GM23338 (cell line): ENCODE results near the gene GNPTAB. TPM values are rescaled to one million over a fixed set of nuclear protein-coding genes. Genes with fewer than 3 reads are reported as not detected.

ENCODE experiments used
- ATAC-seq: fragments of 200-7000 bp; cut with Tn5 transposase; 3 replicates; pipeline ENCODE4 v1.9.1; 2020
- DNase-seq: peaks from one replicate; pipeline ENCODE4 v3.0.0-alpha.2; 2015; ENCODE audit warnings: low spot score
- H2AFZ ChIP-seq: fragments of 200-600 bp; sonication (generic); 2 replicates; pipeline ENCODE4 v1.8.0; 2016; ENCODE audit warnings: antibody characterized with exemption, mild to moderate bottlenecking, moderate library complexity
- H3F3A ChIP-seq: fragments of 200-600 bp; sonication (generic); replicated peaks from 2 replicates; pipeline ENCODE4 v1.8.0; 2017; ENCODE audit warnings: antibody characterized with exemption, mixed run types, low read depth
- H3K27ac ChIP-seq: fragments of 200-600 bp; sonication (generic); 2 replicates; pipeline ENCODE4 v1.6.1; 2016; ENCODE audit warnings: low read depth
- H3K27me3 ChIP-seq: fragments of 200-600 bp; sonication (generic); 2 replicates; pipeline ENCODE4 v1.8.0; 2016; ENCODE audit warnings: mild to moderate bottlenecking, mixed run types, moderate library complexity; ENCODE audit not compliant: insufficient read depth
- H3K36me3 ChIP-seq: fragments of 200-600 bp; sonication (generic); 2 replicates; pipeline ENCODE4 v1.8.0; 2016; ENCODE audit warnings: mild to moderate bottlenecking; ENCODE audit not compliant: insufficient read depth
- H3K4me1 ChIP-seq: fragments of 200-600 bp; sonication (generic); 2 replicates; pipeline ENCODE4 v1.8.0; 2016; ENCODE audit warnings: mild to moderate bottlenecking, moderate library complexity; ENCODE audit not compliant: insufficient read depth
- H3K4me2 ChIP-seq: fragments of 200-600 bp; sonication (generic); 2 replicates; pipeline ENCODE4 v1.7.1; 2017; ENCODE audit warnings: mixed run types
- H3K4me3 ChIP-seq: fragments of 200-600 bp; sonication (generic); 2 replicates; pipeline ENCODE4 v1.6.1; 2016; ENCODE audit warnings: mixed run types
- H3K79me2 ChIP-seq: fragments of 200-600 bp; sonication (generic); replicated peaks from 2 replicates; pipeline ENCODE4 v1.8.0; 2017; ENCODE audit warnings: mild to moderate bottlenecking; ENCODE audit not compliant: insufficient read depth
- H3K9me2 ChIP-seq: fragments of 200-600 bp; sonication (generic); 2 replicates; pipeline ENCODE4 v1.8.0; 2017; ENCODE audit not compliant: insufficient read depth
- H4K20me1 ChIP-seq: fragments of 200-600 bp; sonication (generic); replicated peaks from 2 replicates; pipeline ENCODE4 v1.8.0; 2017; ENCODE audit warnings: mild to moderate bottlenecking; ENCODE audit not compliant: insufficient read depth
- H3K27ac Mint-ChIP-seq: 2 replicates; pipeline ENCODE4 v1.8.0; 2020; ENCODE audit warnings: inconsistent platforms, mild to moderate bottlenecking, moderate library complexity, mixed read lengths
- H3K27me3 Mint-ChIP-seq: 3 replicates; pipeline ENCODE4 v1.8.0; 2022; ENCODE audit warnings: low read depth, mild to moderate bottlenecking, moderate library complexity, mixed read lengths, inconsistent platforms; ENCODE audit not compliant: insufficient read depth, poor library complexity
- H3K36me3 Mint-ChIP-seq: 3 replicates; pipeline ENCODE4 v1.8.0; 2021; ENCODE audit warnings: low read depth, mild to moderate bottlenecking, inconsistent platforms, moderate library complexity, mixed read lengths
- H3K4me1 Mint-ChIP-seq: 3 replicates; pipeline ENCODE4 v1.8.0; 2020; ENCODE audit warnings: mild to moderate bottlenecking, inconsistent platforms, mixed read lengths
- H3K4me3 Mint-ChIP-seq: 3 replicates; pipeline ENCODE4 v1.8.0; 2021; ENCODE audit warnings: moderate library complexity, mild to moderate bottlenecking, inconsistent platforms, mixed read lengths
- H3K9me3 Mint-ChIP-seq: 3 replicates; pipeline ENCODE4 v1.8.0; 2020; ENCODE audit warnings: moderate library complexity, mild to moderate bottlenecking, inconsistent platforms, mixed read lengths
- CREB1 ChIP-seq: fragments of 250-450 bp; sonication (Bioruptor Pico); IDR thresholded peaks from 2 replicates; pipeline ENCODE4 v1.5.0; 2020; ENCODE audit warnings: low read depth, mild to moderate bottlenecking, moderate library complexity
- ETS1 ChIP-seq: IDR thresholded peaks from 2 replicates; pipeline ENCODE4 v1.6.1; 2016; ENCODE audit warnings: antibody characterized with exemption
- EZH2 ChIP-seq: fragments of 200-600 bp; sonication (generic); IDR thresholded peaks from one replicate; pipeline ENCODE4 v1.8.0; 2017; ENCODE audit warnings: antibody characterized with exemption, mild to moderate bottlenecking, low read depth; ENCODE audit not compliant: unreplicated experiment
- EZH2phosphoT487 ChIP-seq: fragments of 200-600 bp; sonication (generic); IDR thresholded peaks from one replicate; pipeline ENCODE4 v1.8.1; 2018; ENCODE audit warnings: antibody characterized with exemption; ENCODE audit not compliant: unreplicated experiment
- JUNB ChIP-seq: IDR thresholded peaks from one replicate; pipeline ENCODE4 v1.6.1; 2016; ENCODE audit warnings: antibody characterized with exemption; ENCODE audit not compliant: unreplicated experiment
- NANOG ChIP-seq: IDR thresholded peaks from 2 replicates; pipeline ENCODE4 v1.6.1; 2016; ENCODE audit warnings: antibody characterized with exemption, borderline replicate concordance
- POLR2AphosphoS5 ChIP-seq: IDR thresholded peaks from 2 replicates; pipeline ENCODE4 v1.6.1; 2016; ENCODE audit warnings: antibody characterized with exemption, low read depth
- STAT1 ChIP-seq: IDR thresholded peaks from one replicate; pipeline ENCODE4 v1.6.1; 2016; ENCODE audit warnings: antibody characterized with exemption; ENCODE audit not compliant: unreplicated experiment
- ZNF114 ChIP-seq: fragments of 250-450 bp; sonication (Bioruptor Pico); IDR thresholded peaks from 2 replicates; pipeline ENCODE4 v1.5.0; 2020; ENCODE audit warnings: mild to moderate bottlenecking, moderate library complexity
- ZNF331 ChIP-seq: fragments of 250-450 bp; sonication (Bioruptor Pico); IDR thresholded peaks from 2 replicates; pipeline ENCODE4 v1.5.0; 2020; ENCODE audit warnings: low read depth, mild to moderate bottlenecking, moderate library complexity
- ZNF462 ChIP-seq: fragments of 250-450 bp; sonication (Bioruptor Pico); IDR thresholded peaks from 2 replicates; pipeline ENCODE4 v1.5.0; 2020; ENCODE audit warnings: mild to moderate bottlenecking, moderate library complexity
- polyA plus RNA-seq: library from polyadenylated mRNA; unstranded; fragments of >200 nt; fragmentation: Nextera tagmentation; extraction: Ambion mirVana; gene quantifications from 2 replicates; pipeline ENCODE4 v1.2.1, GENCODE V29; 2016
- total RNA-seq: library from RNA; depleted of rRNA; stranded (reverse); fragments of >200 nt; shearing (Covaris generic); gene quantifications from 2 replicates; pipeline ENCODE4 v1.2.3, GENCODE V29; 2014
- TF ChIP-seq, protein P1 (sequence below): IDR thresholded peaks from one replicate; pipeline ENCODE4 v1.6.1; 2018; ENCODE audit warnings: antibody characterized with exemption; ENCODE audit not compliant: unreplicated experiment

The GNPTAB gene
- total and polyA plus RNA-seq, 2 experiments from 2014 or later: 23.6 to 58.3 TPM

DNA sequence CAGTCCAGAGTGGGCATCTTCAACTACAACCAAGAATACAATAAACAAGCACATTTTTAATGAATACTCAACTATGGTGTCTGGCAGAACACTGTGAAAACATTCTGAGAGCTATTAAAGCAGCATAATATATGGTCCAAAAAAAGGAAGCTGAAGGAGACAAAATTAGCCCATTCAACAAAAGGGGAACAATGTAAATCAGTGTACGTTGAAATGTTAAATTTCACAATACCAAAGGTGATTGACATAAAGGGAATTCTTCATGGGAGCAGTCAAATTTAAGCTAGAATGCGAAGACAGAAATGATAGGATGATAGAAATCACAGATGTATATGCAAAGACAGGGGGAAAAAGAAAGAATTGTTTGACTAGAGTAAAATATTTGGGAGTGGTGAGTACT is 50.2 kb downstream of the GNPTAB start:
- no peak for ATAC-seq
- peaks cover 14% of the 10 kb centered on the region; the same call in 1 of the 2 replicates for H3K36me3 ChIP-seq
- no peak overlapping the region for H3K27ac ChIP-seq
- Mint-ChIP-seq H3K9me3 (no peaks in the 10 kb centered on the region), H3K36me3 (peaks cover 4% of the 10 kb centered on the region; the same call in 2 of the 3 replicates), H3K4me3 (no peak overlapping the region), H3K27ac (no peak overlapping the region), H3K27me3 (peaks cover 4% of the 10 kb centered on the region), H3K4me1 (no peaks in the 10 kb centered on the region)
- no peaks in the 10 kb centered on the region for H3K79me2 ChIP-seq
- H4K20me1 ChIP-seq: peaks cover 5% of the 10 kb centered on the region; the same call in 1 of the 2 replicates
- H3F3A ChIP-seq: no peaks in the 10 kb centered on the region
- no peaks in the 10 kb centered on the region for H3K4me1 ChIP-seq
- TF ChIP-seq EZH2: no peak
- TF ChIP-seq POLR2AphosphoS5: no peak
- no peak for TF ChIP-seq EZH2phosphoT487
- TF ChIP-seq STAT1: no peak
- no peak for TF ChIP-seq ZNF114 (CRISPR knock-in tag)
- no peak for TF ChIP-seq NANOG
- DNase-seq: no peak
- no peak overlapping the region for H2AFZ ChIP-seq
- no peaks in the 10 kb centered on the region for H3K9me2 ChIP-seq
- no peak overlapping the region for H3K4me2 ChIP-seq
- no peak overlapping the region for H3K4me3 ChIP-seq
- H3K27me3 ChIP-seq: no peaks in the 10 kb centered on the region

DNA sequence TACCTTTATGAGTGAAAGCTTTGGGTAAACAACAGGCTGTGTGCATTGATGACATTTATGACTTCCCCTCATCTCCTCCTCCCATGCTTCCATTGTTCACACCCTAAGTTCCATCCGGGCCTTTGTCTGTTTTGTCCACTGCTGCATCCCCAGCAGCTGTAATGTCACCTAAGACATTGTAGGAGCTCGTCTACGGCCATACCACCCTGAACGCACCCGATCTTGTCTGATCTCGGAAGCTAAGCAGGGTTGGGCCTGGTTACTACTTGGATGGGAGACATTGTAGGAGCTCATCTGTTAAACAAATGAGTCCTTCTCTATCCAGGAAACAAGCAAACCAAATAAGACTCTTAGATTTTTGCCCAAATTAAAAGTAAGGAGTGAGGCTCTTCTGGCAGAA is 51.1 kb downstream of the GNPTAB start:
- no peak overlapping the region for H2AFZ ChIP-seq
- H3K36me3 Mint-ChIP-seq: peaks cover 4% of the 10 kb centered on the region; the same call in 2 of the 3 replicates
- DNase-seq (no peak), ATAC-seq (no peak)
- H3K4me3 Mint-ChIP-seq: no peak overlapping the region
- no peaks in the 10 kb centered on the region for H3K27me3 ChIP-seq
- TF ChIP-seq JUNB: no peak
- no peak for TF ChIP-seq ETS1
- TF ChIP-seq, protein P1, sequence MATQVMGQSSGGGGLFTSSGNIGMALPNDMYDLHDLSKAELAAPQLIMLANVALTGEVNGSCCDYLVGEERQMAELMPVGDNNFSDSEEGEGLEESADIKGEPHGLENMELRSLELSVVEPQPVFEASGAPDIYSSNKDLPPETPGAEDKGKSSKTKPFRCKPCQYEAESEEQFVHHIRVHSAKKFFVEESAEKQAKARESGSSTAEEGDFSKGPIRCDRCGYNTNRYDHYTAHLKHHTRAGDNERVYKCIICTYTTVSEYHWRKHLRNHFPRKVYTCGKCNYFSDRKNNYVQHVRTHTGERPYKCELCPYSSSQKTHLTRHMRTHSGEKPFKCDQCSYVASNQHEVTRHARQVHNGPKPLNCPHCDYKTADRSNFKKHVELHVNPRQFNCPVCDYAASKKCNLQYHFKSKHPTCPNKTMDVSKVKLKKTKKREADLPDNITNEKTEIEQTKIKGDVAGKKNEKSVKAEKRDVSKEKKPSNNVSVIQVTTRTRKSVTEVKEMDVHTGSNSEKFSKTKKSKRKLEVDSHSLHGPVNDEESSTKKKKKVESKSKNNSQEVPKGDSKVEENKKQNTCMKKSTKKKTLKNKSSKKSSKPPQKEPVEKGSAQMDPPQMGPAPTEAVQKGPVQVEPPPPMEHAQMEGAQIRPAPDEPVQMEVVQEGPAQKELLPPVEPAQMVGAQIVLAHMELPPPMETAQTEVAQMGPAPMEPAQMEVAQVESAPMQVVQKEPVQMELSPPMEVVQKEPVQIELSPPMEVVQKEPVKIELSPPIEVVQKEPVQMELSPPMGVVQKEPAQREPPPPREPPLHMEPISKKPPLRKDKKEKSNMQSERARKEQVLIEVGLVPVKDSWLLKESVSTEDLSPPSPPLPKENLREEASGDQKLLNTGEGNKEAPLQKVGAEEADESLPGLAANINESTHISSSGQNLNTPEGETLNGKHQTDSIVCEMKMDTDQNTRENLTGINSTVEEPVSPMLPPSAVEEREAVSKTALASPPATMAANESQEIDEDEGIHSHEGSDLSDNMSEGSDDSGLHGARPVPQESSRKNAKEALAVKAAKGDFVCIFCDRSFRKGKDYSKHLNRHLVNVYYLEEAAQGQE: no peak
- TF ChIP-seq EZH2: no peak
- TF ChIP-seq NANOG: no peak
- TF ChIP-seq ZNF114 (CRISPR knock-in tag): no peak
- TF ChIP-seq ZNF462 (CRISPR knock-in tag): no peak
- TF ChIP-seq CREB1: no peak
- TF ChIP-seq ZNF331: no peak
- H3K27me3 Mint-ChIP-seq: peaks cover 4% of the 10 kb centered on the region
- H3K36me3 ChIP-seq: peaks cover 14% of the 10 kb centered on the region; the same call in 1 of the 2 replicates
- no peak overlapping the region for H3K27ac ChIP-seq
- no peak overlapping the region for H3K4me2 ChIP-seq
- no peaks in the 10 kb centered on the region for H3K4me1 Mint-ChIP-seq
- H3F3A ChIP-seq: no peaks in the 10 kb centered on the region
- no peaks in the 10 kb centered on the region for H3K9me2 ChIP-seq
- no peaks in the 10 kb centered on the region for H3K9me3 Mint-ChIP-seq
- H3K4me3 ChIP-seq: no peak overlapping the region
- H3K4me1 ChIP-seq: no peaks in the 10 kb centered on the region
- H3K79me2 ChIP-seq: no peaks in the 10 kb centered on the region
- H3K27ac Mint-ChIP-seq: no peak overlapping the region
- H4K20me1 ChIP-seq: peaks cover 5% of the 10 kb centered on the region; the same call in 1 of the 2 replicates
